ENCODE data around the gene MND1.

Gene MND1

GRCh38 chr4:153398713-153399112, 54.2 kb downstream of the MND1 start:
- Histone ChIP-seq H3K4me3 (no peak overlapping the region), H3K27ac (no peak overlapping the region)
- DNase-seq (ENCODE audit: low spot score), result no peak
- no peak for TF ChIP-seq CTCF (IDR thresholded peaks at IDR 0.05)

GRCh38 chr4:153399358-153399757, 54.9 kb downstream of the MND1 start:
- no peak overlapping the region for H3K27ac ChIP-seq
- TF ChIP-seq CTCF (IDR thresholded peaks at IDR 0.05), result no peak
- H3K4me3 ChIP-seq, result no peak overlapping the region
- DNase-seq (ENCODE audit: low spot score), result no peak

- H3K27ac ChIP-seq, result no peak overlapping the region
- no peak for DNase-seq (ENCODE audit: low spot score)
- H3K4me3 ChIP-seq, result no peak overlapping the region
- TF ChIP-seq CTCF (IDR thresholded peaks at IDR 0.05), result no peak
These were observed 57.0 kb downstream of the MND1 start for GRCh38 chr4:153401501-153401900.

GRCh38 chr4:153402366-153402765, 57.9 kb downstream of the MND1 start:
- H3K27ac ChIP-seq, result no peak overlapping the region
- DNase-seq (ENCODE audit: low spot score), result no peak

GRCh38 chr4:153403726-153404125, 59.2 kb downstream of the MND1 start:
- H3K4me3 ChIP-seq, result no peak overlapping the region
- DNase-seq (ENCODE audit: low spot score), result no peak
- H3K27ac ChIP-seq, result no peak overlapping the region
- TF ChIP-seq CTCF (IDR thresholded peaks at IDR 0.05), result no peak

More at GRCh38 chr4:153402366-153402765, 57.9 kb downstream of the MND1 start:
- no peak overlapping the region for H3K4me3 ChIP-seq
- TF ChIP-seq CTCF (IDR thresholded peaks at IDR 0.05), result no peak

GRCh38 chr4:153407906-153408305, 63.4 kb downstream of the MND1 start:
- TF ChIP-seq CTCF (IDR thresholded peaks at IDR 0.05), result no peak
- no peak overlapping the region for H3K4me3 ChIP-seq

GRCh38 chr4:153408932-153409331, 64.4 kb downstream of the MND1 start:
- TF ChIP-seq CTCF (IDR thresholded peaks at IDR 0.05), result no peak
- DNase-seq (ENCODE audit: low spot score), result no peak
- Histone ChIP-seq H3K4me3 (no peak overlapping the region), H3K27ac (no peak overlapping the region)

More at GRCh38 chr4:153407906-153408305, 63.4 kb downstream of the MND1 start:
- no peak for DNase-seq (ENCODE audit: low spot score)
- H3K27ac ChIP-seq, result no peak overlapping the region

All from coronary artery (tissue), 2 donors.